ENCODE results near the gene CYB5R2. TPM values are rescaled to one million over a fixed set of nuclear protein-coding genes. Genes with fewer than 3 reads are reported as not detected.

CYB5R2 gene
- total and polyA plus RNA-seq, 10 donors = 1.2 to 5.3 (median 2.8) TPM

GRCh38 chr11:7635137-7635536 is 38.2 kb downstream of the CYB5R2 start:
- H3K9me3 ChIP-seq = no peaks in the 10 kb centered on the region
- H3K4me1 ChIP-seq = no peaks in the 10 kb centered on the region
- intact Hi-C loops (cut with DNase I; ENCODE audit: low total_unique reads) = no loop called here
- no peak overlapping the region for H3K4me3 ChIP-seq
- no peak overlapping the region for H3K27ac ChIP-seq
- H3K27me3 ChIP-seq (replicated peaks in 1 of 7) = peaks cover 0 to 4% (median 0%) of the 10 kb centered on the region in 7 donors
- no peak for DNase-seq
- TF ChIP-seq POLR2A (IDR thresholded peaks at IDR 0.05) (no peak), POLR2AphosphoS5 (IDR thresholded peaks at IDR 0.05) (no peak), CTCF (IDR thresholded peaks at IDR 0.05 in 8 of 11, conservative IDR thresholded peaks at IDR 0.05 in 3 of 11) (no peak)
- H3K36me3 ChIP-seq = peaks cover 0 to 97% (median 43%) of the 10 kb centered on the region in 6 donors
- 65 to 93% (median 85%) methylated on average over 4 of the region's 4 CpGs for WGBS, 5 donors

GRCh38 chr11:7632211-7632610 is 41.1 kb downstream of the CYB5R2 start:
- H3K9me3 ChIP-seq = no peaks in the 10 kb centered on the region
- H3K4me1 ChIP-seq = no peaks in the 10 kb centered on the region
- H3K4me3 ChIP-seq = no peak overlapping the region
- TF ChIP-seq POLR2A (IDR thresholded peaks at IDR 0.05) = no peak
- no peak for TF ChIP-seq POLR2AphosphoS5 (IDR thresholded peaks at IDR 0.05)
- no peak for TF ChIP-seq CTCF (IDR thresholded peaks at IDR 0.05 in 8 of 11, conservative IDR thresholded peaks at IDR 0.05 in 3 of 11)
- H3K36me3 ChIP-seq = peaks cover 0 to 99% (median 48%) of the 10 kb centered on the region in 6 donors
- intact Hi-C loops (cut with DNase I; ENCODE audit: low total_unique reads) = no loop called here
- 93 to 97% (median 95%) methylated on average over 2 of the region's 2 CpGs for WGBS, 5 donors
- H3K27me3 ChIP-seq (replicated peaks in 1 of 7) = peaks cover 0 to 4% (median 0%) of the 10 kb centered on the region in 7 donors
- H3K27ac ChIP-seq = no peak overlapping the region
- DNase-seq = no peak

DNA sequence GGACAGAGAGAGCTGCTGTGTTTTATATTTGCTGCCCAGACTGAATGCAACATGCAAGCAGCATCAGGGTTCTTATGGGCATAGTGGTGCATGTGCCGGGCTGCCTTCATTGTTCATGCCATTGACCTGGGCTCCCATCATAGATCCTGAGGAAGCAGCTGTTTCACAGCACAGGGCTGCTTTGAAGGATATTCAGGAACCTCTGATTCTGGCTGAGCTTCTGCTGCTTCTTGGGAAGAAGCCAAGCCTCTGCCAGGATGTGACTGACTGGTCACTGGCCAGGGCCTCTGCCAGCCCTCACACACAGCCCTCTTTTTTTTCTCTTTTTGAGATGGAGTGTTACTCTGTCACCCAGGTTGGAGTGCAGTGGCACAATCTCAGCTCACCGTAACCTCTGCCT is 43.3 kb downstream of the CYB5R2 start:
- WGBS, 5 donors = 79 to 88% (median 87%) methylated on average over 1 to 2 of the region's 2 CpGs
- intact Hi-C loops (cut with DNase I; ENCODE audit: low total_unique reads) = no loop called here
- peaks cover 0 to 3% (median 0%) of the 10 kb centered on the region in 7 donors for H3K27me3 ChIP-seq (replicated peaks in 1 of 7)
- no peak for DNase-seq
- TF ChIP-seq POLR2AphosphoS5 (IDR thresholded peaks at IDR 0.05) (peak in 2 of 3 donors; percentile 49 to 64), POLR2A (IDR thresholded peaks at IDR 0.05) (no peak)
- H3K9me3 ChIP-seq = no peaks in the 10 kb centered on the region
- no peak overlapping the region for H3K4me3 ChIP-seq
- no peak overlapping the region for H3K27ac ChIP-seq
- H3K36me3 ChIP-seq = peaks cover 0 to 97% (median 49%) of the 10 kb centered on the region in 6 donors
- H3K4me1 ChIP-seq = no peaks in the 10 kb centered on the region

DNA sequence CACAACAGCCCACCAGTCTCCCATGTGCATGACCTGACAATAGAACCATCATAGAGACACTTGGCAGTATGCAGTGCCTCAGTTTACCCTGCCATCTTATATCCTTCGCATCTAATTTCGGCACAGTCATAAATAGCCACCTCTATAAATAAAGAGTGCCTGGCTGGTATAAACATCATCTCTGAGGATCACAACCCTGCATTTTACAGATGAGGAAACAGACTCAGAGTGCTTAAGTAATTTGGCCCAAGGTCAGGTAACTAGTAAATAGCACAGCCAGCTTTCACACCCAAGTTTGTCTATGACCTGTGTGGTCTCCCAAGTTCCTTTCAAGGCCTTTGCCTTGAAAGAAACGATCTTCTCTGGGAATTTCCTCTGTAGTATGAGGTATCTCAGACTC is 44.6 kb downstream of the CYB5R2 start:
- TF ChIP-seq POLR2AphosphoS5 (IDR thresholded peaks at IDR 0.05) (no peak), POLR2A (IDR thresholded peaks at IDR 0.05) (no peak), CTCF (IDR thresholded peaks at IDR 0.05 in 8 of 11, conservative IDR thresholded peaks at IDR 0.05 in 3 of 11) (no peak)
- no peak overlapping the region for H3K27ac ChIP-seq
- DNase-seq = no peak
- 72 to 85% (median 82%) methylated on average over 3 of the region's 3 CpGs for WGBS, 5 donors
- intact Hi-C loops (cut with DNase I; ENCODE audit: low total_unique reads) = no loop called here
- no peak overlapping the region for H3K4me3 ChIP-seq
- no peaks in the 10 kb centered on the region for H3K27me3 ChIP-seq (replicated peaks in 1 of 7)
- no peaks in the 10 kb centered on the region for H3K9me3 ChIP-seq
- no peaks in the 10 kb centered on the region for H3K4me1 ChIP-seq
- peaks cover 0 to 95% (median 41%) of the 10 kb centered on the region in 6 donors for H3K36me3 ChIP-seq

DNA sequence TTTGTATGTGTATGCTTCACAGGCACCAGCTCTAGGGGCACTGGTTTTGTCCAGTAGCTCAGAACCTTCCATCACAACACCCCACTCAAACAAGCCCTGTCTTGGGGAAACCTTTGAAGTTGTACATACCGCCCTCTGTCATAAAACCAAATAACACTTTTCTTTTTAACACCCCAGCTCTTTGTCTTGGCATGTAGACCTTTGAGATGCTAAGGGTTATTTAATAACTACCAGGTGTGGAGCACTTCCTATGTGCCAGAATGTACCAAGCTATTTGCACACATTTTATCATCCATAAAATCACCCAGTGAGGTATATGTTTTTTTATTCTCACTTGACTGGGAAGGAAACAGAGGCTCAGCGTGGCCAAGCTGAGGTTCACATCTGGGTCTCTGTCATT is 50.6 kb downstream of the CYB5R2 start:
- no peak overlapping the region for H3K4me3 ChIP-seq
- no peak for DNase-seq
- 89 to 97% (median 91%) methylated on average over 2 of the region's 2 CpGs for WGBS, 5 donors
- no peaks in the 10 kb centered on the region for H3K4me1 ChIP-seq
- H3K27me3 ChIP-seq (replicated peaks in 1 of 7) = no peaks in the 10 kb centered on the region
- no peak overlapping the region for H3K27ac ChIP-seq
- intact Hi-C loops (cut with DNase I; ENCODE audit: low total_unique reads) = no loop called here
- TF ChIP-seq CTCF (IDR thresholded peaks at IDR 0.05 in 8 of 11, conservative IDR thresholded peaks at IDR 0.05 in 3 of 11) (no peak), POLR2AphosphoS5 (IDR thresholded peaks at IDR 0.05) (no peak), POLR2A (IDR thresholded peaks at IDR 0.05) (no peak)
- H3K36me3 ChIP-seq = peaks cover 0 to 74% (median 5%) of the 10 kb centered on the region in 6 donors
- H3K9me3 ChIP-seq = no peaks in the 10 kb centered on the region
